HEK293 (cell line): ENCODE data around the gene FOXO6.
A peak's percentile ranks its signal among the peaks of the same experiment; 100 is the strongest.

Experiments used
- BCL11A ChIP-seq: fragments of 450-650 bp; formaldehyde crosslinking; IDR thresholded peaks from 2 replicates; pipeline ENCODE4 v1.5.1; 2016; ENCODE audit warnings: low read depth, missing biosample characterization, missing genetic modification characterization
- BCL11B ChIP-seq: fragments of 450-650 bp; formaldehyde crosslinking; IDR thresholded peaks from 2 replicates; pipeline ENCODE4 v1.5.1; 2016; ENCODE audit warnings: low read depth, missing biosample characterization, missing genetic modification characterization
- GLI4 ChIP-seq: fragments of 450-650 bp; formaldehyde crosslinking; IDR thresholded peaks from 2 replicates; pipeline ENCODE4 v1.5.1; 2016; ENCODE audit warnings: missing biosample characterization, missing genetic modification characterization
- GLIS1 ChIP-seq: fragments of 450-650 bp; formaldehyde crosslinking; IDR thresholded peaks from 2 replicates; pipeline ENCODE4 v1.5.1; 2016; ENCODE audit warnings: missing biosample characterization, missing genetic modification characterization
- HOXA7 ChIP-seq: sonication (generic); formaldehyde crosslinking; IDR thresholded peaks from 2 replicates; pipeline ENCODE4 v1.8.1; 2022; ENCODE audit warnings: missing genetic modification reagents, borderline replicate concordance
- KLF16 ChIP-seq: fragments of 450-650 bp; formaldehyde crosslinking; IDR thresholded peaks from 2 replicates; pipeline ENCODE4 v1.5.1; 2017; ENCODE audit warnings: missing biosample characterization, missing genetic modification characterization
- SALL2 ChIP-seq: fragments of 450-650 bp; formaldehyde crosslinking; IDR thresholded peaks from 2 replicates; pipeline ENCODE4 v1.5.0; 2017; ENCODE audit warnings: missing biosample characterization, mild to moderate bottlenecking, missing genetic modification characterization, borderline replicate concordance
- YY2 ChIP-seq: fragments of 450-650 bp; formaldehyde crosslinking; IDR thresholded peaks from 2 replicates; pipeline ENCODE4 v1.5.1; 2016; ENCODE audit warnings: missing biosample characterization, missing genetic modification characterization
- ZIC2 ChIP-seq: fragments of 450-650 bp; formaldehyde crosslinking; IDR thresholded peaks from 2 replicates; pipeline ENCODE4 v1.5.1; 2016; ENCODE audit warnings: missing biosample characterization, missing genetic modification characterization
- ZNF146 ChIP-seq: fragments of 450-650 bp; formaldehyde crosslinking; IDR thresholded peaks from 2 replicates; pipeline ENCODE4 v1.5.1; 2016; ENCODE audit warnings: missing biosample characterization, missing genetic modification characterization
- ZNF157 ChIP-seq: fragments of 450-650 bp; formaldehyde crosslinking; IDR thresholded peaks from 2 replicates; pipeline ENCODE4 v1.5.1; 2016; ENCODE audit warnings: missing biosample characterization, missing genetic modification characterization
- ZNF211 ChIP-seq: fragments of 450-650 bp; formaldehyde crosslinking; IDR thresholded peaks from 2 replicates; pipeline ENCODE4 v1.5.1; 2016; ENCODE audit warnings: low read depth, missing biosample characterization, missing genetic modification characterization
- ZNF394 ChIP-seq: fragments of 450-650 bp; formaldehyde crosslinking; IDR thresholded peaks from 2 replicates; pipeline ENCODE4 v1.5.1; 2016; ENCODE audit warnings: missing biosample characterization, missing genetic modification characterization, mild to moderate bottlenecking, moderate library complexity, borderline replicate concordance
- ZNF433 ChIP-seq: fragments of 450-650 bp; formaldehyde crosslinking; IDR thresholded peaks from 2 replicates; pipeline ENCODE4 v1.5.1; 2016; ENCODE audit warnings: missing biosample characterization, missing genetic modification characterization, low read depth
- ZNF473 ChIP-seq: fragments of 450-650 bp; formaldehyde crosslinking; IDR thresholded peaks from 2 replicates; pipeline ENCODE4 v1.5.1; 2017; ENCODE audit warnings: missing biosample characterization, missing genetic modification characterization
- ZNF610 ChIP-seq: fragments of 450-650 bp; formaldehyde crosslinking; IDR thresholded peaks from 2 replicates; pipeline ENCODE4 v1.5.1; 2016; ENCODE audit warnings: missing biosample characterization, missing genetic modification characterization, borderline replicate concordance
- ZNF623 ChIP-seq: fragments of 450-650 bp; formaldehyde crosslinking; IDR thresholded peaks from 2 replicates; pipeline ENCODE4 v1.5.1; 2016; ENCODE audit warnings: missing biosample characterization, missing genetic modification characterization
- ZNF624 ChIP-seq: fragments of 450-650 bp; formaldehyde crosslinking; IDR thresholded peaks from 2 replicates; pipeline ENCODE4 v1.5.1; 2017; ENCODE audit warnings: missing biosample characterization, missing genetic modification characterization
- ZNF670 ChIP-seq: fragments of 450-650 bp; formaldehyde crosslinking; IDR thresholded peaks from 2 replicates; pipeline ENCODE4 v1.5.1; 2016; ENCODE audit warnings: missing biosample characterization, missing genetic modification characterization, low read depth
- ZNF707 ChIP-seq: fragments of 450-650 bp; formaldehyde crosslinking; IDR thresholded peaks from 2 replicates; pipeline ENCODE4 v1.5.1; 2016; ENCODE audit warnings: missing biosample characterization, missing genetic modification characterization
- ZXDB ChIP-seq: fragments of 450-650 bp; formaldehyde crosslinking; IDR thresholded peaks from 2 replicates; pipeline ENCODE4 v1.5.1; 2016; ENCODE audit warnings: missing biosample characterization, missing genetic modification characterization
- TF ChIP-seq, protein P1 (sequence below): fragments of 450-650 bp; formaldehyde crosslinking; IDR thresholded peaks from 2 replicates; pipeline ENCODE4 v1.5.1; 2016; ENCODE audit warnings: missing biosample characterization, missing genetic modification characterization
- TF ChIP-seq, protein P2 (sequence below): fragments of 450-650 bp; formaldehyde crosslinking; IDR thresholded peaks from 2 replicates; pipeline ENCODE4 v1.5.1; 2016; ENCODE audit warnings: missing biosample characterization, missing genetic modification characterization
- TF ChIP-seq, protein P3 (sequence below): fragments of 450-650 bp; formaldehyde crosslinking; IDR thresholded peaks from 2 replicates; pipeline ENCODE4 v1.5.1; 2016; ENCODE audit warnings: missing biosample characterization, missing genetic modification characterization
- TF ChIP-seq, protein P4 (sequence below): fragments of 450-650 bp; formaldehyde crosslinking; IDR thresholded peaks from 2 replicates; pipeline ENCODE4 v1.5.1; 2016; ENCODE audit warnings: missing biosample characterization, missing genetic modification characterization
- TF ChIP-seq, protein P5 (sequence below): fragments of 450-650 bp; formaldehyde crosslinking; IDR thresholded peaks from 2 replicates; pipeline ENCODE4 v1.5.1; 2016; ENCODE audit warnings: missing biosample characterization, missing genetic modification characterization, low read depth
- TF ChIP-seq, protein P6 (sequence below): fragments of 450-650 bp; formaldehyde crosslinking; IDR thresholded peaks from 2 replicates; pipeline ENCODE4 v1.5.1; 2016; ENCODE audit warnings: missing biosample characterization, missing genetic modification characterization, borderline replicate concordance
- TF ChIP-seq, protein P7 (sequence below): fragments of 450-650 bp; formaldehyde crosslinking; IDR thresholded peaks from 2 replicates; pipeline ENCODE4; 2016; ENCODE audit warnings: missing biosample characterization, missing genetic modification characterization

FOXO6 gene

DNA sequence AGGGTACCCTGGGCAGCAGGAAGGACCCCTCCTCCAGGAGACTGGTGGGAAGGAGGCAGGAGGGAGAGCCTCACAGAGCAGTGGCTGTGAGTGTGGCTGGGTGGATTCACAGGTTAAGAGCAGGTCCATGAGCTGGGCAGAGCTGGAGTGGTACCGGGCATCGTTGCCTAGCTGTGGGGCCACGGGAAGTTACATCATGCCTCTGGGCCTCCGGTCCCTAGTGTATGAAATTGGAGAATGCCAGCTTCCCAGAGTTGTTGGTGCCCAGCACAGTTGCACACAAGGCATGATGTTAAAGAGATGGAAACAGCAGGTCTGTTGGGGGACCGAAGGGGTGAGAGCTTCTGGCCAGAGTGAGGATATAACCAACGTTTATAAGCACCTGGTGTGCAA lies 18.5 kb downstream of the FOXO6 start (continued):
- TF ChIP-seq YY2 = no peak
- TF ChIP-seq KLF16 (tag by site-specific recombination) = 0 out of 2 replicates have a peak, but pooled peaks have one; percentile 13
- TF ChIP-seq, protein P1, sequence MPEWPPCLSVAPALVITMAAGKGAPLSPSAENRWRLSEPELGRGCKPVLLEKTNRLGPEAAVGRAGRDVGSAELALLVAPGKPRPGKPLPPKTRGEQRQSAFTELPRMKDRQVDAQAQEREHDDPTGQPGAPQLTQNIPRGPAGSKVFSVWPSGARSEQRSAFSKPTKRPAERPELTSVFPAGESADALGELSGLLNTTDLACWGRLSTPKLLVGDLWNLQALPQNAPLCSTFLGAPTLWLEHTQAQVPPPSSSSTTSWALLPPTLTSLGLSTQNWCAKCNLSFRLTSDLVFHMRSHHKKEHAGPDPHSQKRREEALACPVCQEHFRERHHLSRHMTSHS = no peak
- TF ChIP-seq GLI4 = no peak
- no peak for TF ChIP-seq BCL11B
- TF ChIP-seq, protein P2, sequence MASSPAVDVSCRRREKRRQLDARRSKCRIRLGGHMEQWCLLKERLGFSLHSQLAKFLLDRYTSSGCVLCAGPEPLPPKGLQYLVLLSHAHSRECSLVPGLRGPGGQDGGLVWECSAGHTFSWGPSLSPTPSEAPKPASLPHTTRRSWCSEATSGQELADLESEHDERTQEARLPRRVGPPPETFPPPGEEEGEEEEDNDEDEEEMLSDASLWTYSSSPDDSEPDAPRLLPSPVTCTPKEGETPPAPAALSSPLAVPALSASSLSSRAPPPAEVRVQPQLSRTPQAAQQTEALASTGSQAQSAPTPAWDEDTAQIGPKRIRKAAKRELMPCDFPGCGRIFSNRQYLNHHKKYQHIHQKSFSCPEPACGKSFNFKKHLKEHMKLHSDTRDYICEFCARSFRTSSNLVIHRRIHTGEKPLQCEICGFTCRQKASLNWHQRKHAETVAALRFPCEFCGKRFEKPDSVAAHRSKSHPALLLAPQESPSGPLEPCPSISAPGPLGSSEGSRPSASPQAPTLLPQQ (tag by site-specific recombination) = peak; percentile 97
- TF ChIP-seq ZNF610 (tag by site-specific recombination) = no peak
- no peak for TF ChIP-seq ZNF624 (tag by site-specific recombination)
- no peak for TF ChIP-seq ZIC2 (tag by site-specific recombination)
- TF ChIP-seq, protein P3, sequence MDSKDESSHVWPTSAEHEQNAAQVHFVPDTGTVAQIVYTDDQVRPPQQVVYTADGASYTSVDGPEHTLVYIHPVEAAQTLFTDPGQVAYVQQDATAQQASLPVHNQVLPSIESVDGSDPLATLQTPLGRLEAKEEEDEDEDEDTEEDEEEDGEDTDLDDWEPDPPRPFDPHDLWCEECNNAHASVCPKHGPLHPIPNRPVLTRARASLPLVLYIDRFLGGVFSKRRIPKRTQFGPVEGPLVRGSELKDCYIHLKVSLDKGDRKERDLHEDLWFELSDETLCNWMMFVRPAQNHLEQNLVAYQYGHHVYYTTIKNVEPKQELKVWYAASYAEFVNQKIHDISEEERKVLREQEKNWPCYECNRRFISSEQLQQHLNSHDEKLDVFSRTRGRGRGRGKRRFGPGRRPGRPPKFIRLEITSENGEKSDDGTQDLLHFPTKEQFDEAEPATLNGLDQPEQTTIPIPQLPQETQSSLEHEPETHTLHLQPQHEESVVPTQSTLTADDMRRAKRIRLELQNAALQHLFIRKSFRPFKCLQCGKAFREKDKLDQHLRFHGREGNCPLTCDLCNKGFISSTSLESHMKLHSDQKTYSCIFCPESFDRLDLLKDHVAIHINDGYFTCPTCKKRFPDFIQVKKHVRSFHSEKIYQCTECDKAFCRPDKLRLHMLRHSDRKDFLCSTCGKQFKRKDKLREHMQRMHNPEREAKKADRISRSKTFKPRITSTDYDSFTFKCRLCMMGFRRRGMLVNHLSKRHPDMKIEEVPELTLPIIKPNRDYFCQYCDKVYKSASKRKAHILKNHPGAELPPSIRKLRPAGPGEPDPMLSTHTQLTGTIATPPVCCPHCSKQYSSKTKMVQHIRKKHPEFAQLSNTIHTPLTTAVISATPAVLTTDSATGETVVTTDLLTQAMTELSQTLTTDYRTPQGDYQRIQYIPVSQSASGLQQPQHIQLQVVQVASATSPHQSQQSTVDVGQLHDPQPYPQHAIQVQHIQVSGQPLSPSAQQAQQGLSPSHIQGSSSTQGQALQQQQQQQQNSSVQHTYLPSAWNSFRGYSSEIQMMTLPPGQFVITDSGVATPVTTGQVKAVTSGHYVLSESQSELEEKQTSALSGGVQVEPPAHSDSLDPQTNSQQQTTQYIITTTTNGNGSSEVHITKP (tag by site-specific recombination) = peak; percentile 52
- no peak for TF ChIP-seq ZNF623 (tag by site-specific recombination)
- TF ChIP-seq, protein P4, sequence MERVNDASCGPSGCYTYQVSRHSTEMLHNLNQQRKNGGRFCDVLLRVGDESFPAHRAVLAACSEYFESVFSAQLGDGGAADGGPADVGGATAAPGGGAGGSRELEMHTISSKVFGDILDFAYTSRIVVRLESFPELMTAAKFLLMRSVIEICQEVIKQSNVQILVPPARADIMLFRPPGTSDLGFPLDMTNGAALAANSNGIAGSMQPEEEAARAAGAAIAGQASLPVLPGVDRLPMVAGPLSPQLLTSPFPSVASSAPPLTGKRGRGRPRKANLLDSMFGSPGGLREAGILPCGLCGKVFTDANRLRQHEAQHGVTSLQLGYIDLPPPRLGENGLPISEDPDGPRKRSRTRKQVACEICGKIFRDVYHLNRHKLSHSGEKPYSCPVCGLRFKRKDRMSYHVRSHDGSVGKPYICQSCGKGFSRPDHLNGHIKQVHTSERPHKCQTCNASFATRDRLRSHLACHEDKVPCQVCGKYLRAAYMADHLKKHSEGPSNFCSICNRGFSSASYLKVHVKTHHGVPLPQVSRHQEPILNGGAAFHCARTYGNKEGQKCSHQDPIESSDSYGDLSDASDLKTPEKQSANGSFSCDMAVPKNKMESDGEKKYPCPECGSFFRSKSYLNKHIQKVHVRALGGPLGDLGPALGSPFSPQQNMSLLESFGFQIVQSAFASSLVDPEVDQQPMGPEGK = peak; percentile 31; the same call in 1 of the 2 replicates
- TF ChIP-seq ZXDB (tag by site-specific recombination) = no peak
- no peak for TF ChIP-seq BCL11A
- TF ChIP-seq, protein P5, sequence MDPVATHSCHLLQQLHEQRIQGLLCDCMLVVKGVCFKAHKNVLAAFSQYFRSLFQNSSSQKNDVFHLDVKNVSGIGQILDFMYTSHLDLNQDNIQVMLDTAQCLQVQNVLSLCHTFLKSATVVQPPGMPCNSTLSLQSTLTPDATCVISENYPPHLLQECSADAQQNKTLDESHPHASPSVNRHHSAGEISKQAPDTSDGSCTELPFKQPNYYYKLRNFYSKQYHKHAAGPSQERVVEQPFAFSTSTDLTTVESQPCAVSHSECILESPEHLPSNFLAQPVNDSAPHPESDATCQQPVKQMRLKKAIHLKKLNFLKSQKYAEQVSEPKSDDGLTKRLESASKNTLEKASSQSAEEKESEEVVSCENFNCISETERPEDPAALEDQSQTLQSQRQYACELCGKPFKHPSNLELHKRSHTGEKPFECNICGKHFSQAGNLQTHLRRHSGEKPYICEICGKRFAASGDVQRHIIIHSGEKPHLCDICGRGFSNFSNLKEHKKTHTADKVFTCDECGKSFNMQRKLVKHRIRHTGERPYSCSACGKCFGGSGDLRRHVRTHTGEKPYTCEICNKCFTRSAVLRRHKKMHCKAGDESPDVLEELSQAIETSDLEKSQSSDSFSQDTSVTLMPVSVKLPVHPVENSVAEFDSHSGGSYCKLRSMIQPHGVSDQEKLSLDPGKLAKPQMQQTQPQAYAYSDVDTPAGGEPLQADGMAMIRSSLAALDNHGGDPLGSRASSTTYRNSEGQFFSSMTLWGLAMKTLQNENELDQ = no peak
- no peak for TF ChIP-seq ZNF707 (tag by site-specific recombination)
- no peak for TF ChIP-seq ZNF157 (tag by site-specific recombination)
- no peak for TF ChIP-seq HOXA7 (CRISPR knock-in tag)
- no peak for TF ChIP-seq GLIS1 (tag by site-specific recombination)
- no peak for TF ChIP-seq ZNF146
- TF ChIP-seq ZNF670 (tag by site-specific recombination) = no peak
- TF ChIP-seq ZNF211 (tag by site-specific recombination) = no peak
- TF ChIP-seq SALL2 (tag by site-specific recombination) = no peak
- TF ChIP-seq, protein P6, sequence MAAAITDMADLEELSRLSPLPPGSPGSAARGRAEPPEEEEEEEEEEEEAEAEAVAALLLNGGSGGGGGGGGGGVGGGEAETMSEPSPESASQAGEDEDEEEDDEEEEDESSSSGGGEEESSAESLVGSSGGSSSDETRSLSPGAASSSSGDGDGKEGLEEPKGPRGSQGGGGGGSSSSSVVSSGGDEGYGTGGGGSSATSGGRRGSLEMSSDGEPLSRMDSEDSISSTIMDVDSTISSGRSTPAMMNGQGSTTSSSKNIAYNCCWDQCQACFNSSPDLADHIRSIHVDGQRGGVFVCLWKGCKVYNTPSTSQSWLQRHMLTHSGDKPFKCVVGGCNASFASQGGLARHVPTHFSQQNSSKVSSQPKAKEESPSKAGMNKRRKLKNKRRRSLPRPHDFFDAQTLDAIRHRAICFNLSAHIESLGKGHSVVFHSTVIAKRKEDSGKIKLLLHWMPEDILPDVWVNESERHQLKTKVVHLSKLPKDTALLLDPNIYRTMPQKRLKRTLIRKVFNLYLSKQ = no peak
- TF ChIP-seq, protein P7, sequence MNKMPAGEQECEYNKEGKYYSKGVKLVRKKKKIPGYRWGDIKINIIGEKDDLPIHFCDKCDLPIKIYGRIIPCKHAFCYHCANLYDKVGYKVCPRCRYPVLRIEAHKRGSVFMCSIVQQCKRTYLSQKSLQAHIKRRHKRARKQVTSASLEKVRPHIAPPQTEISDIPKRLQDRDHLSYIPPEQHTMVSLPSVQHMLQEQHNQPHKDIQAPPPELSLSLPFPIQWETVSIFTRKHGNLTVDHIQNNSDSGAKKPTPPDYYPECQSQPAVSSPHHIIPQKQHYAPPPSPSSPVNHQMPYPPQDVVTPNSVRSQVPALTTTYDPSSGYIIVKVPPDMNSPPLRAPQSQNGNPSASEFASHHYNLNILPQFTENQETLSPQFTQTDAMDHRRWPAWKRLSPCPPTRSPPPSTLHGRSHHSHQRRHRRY = no peak
- TF ChIP-seq ZNF433 (tag by site-specific recombination) = no peak
- TF ChIP-seq ZNF394 = no peak
- TF ChIP-seq ZNF473 (tag by site-specific recombination) = no peak
